Stimulated activated CD4-positive, alpha-beta T cell treated with anti-CD3 and anti-CD28 coated beads, Interleukin-1b, Interleukin-23, amount 100 ng/mL, for 48 hours (primary cell): ENCODE data around the gene NGRN.
A peak's percentile ranks its signal among the peaks of the same experiment; 100 is the strongest.
"Not testable (repeated sequence)": the region's sequence is repeated elsewhere in the genome, so short reads cannot be mapped to it uniquely, and the experiment has no call there.

ENCODE experiments used
- DNase-seq: peaks from one replicate; pipeline ENCODE4 v3.0.0-alpha.2; 2020

The NGRN gene

GRCh38 chr15:90286678-90287077 lies 21.2 kb downstream of the NGRN start:
- DNase-seq: peak; percentile 21

- DNase-seq: no peak
Observed at GRCh38 chr15:90287101-90287500, 21.6 kb downstream of the NGRN start.

- DNase-seq: no peak
Observed at GRCh38 chr15:90287946-90288345, 22.5 kb downstream of the NGRN start.

GRCh38 chr15:90291679-90292356 lies 26.3 kb downstream of the NGRN start:
- DNase-seq: peak; percentile 29

- DNase-seq: peak; percentile 74
Observed at GRCh38 chr15:90293040-90293810, 27.8 kb downstream of the NGRN start.

- DNase-seq: no peak
Observed at GRCh38 chr15:90294159-90294558, 28.7 kb downstream of the NGRN start.

- no peak for DNase-seq
Observed at GRCh38 chr15:90294601-90295269, 29.3 kb downstream of the NGRN start.

GRCh38 chr15:90295270-90295648 lies 29.8 kb downstream of the NGRN start:
- no peak for DNase-seq

- DNase-seq: not testable (repeated sequence)
Observed at GRCh38 chr15:90296316-90296884, 30.9 kb downstream of the NGRN start.

GRCh38 chr15:90297021-90297420 lies 31.5 kb downstream of the NGRN start:
- DNase-seq: no peak

GRCh38 chr15:90300541-90300940 lies 35.1 kb downstream of the NGRN start:
- no peak for DNase-seq

- DNase-seq: peak; percentile 68
Observed at GRCh38 chr15:90300988-90301706, 35.7 kb downstream of the NGRN start.

- no peak for DNase-seq
Observed at GRCh38 chr15:90301707-90302300, 36.3 kb downstream of the NGRN start.

GRCh38 chr15:90305355-90305754 lies 39.9 kb downstream of the NGRN start:
- not testable (repeated sequence) for DNase-seq

- no peak for DNase-seq
Observed at GRCh38 chr15:90305932-90306331, 40.5 kb downstream of the NGRN start.

- peak; percentile 46 for DNase-seq
Observed at GRCh38 chr15:90306560-90306959, 41.1 kb downstream of the NGRN start.

- DNase-seq: no peak
Observed at GRCh38 chr15:90307661-90308060, 42.2 kb downstream of the NGRN start.

GRCh38 chr15:90309020-90309419 lies 43.5 kb downstream of the NGRN start:
- DNase-seq: no peak

GRCh38 chr15:90315278-90315982 lies 50.0 kb downstream of the NGRN start:
- DNase-seq: no peak

GRCh38 chr15:90316139-90316538 lies 50.7 kb downstream of the NGRN start:
- no peak for DNase-seq

- no peak for DNase-seq
Observed at GRCh38 chr15:90318591-90318990, 53.1 kb downstream of the NGRN start.
